Fibroblast of lung (primary cell): Measurements from ENCODE around the gene GPR45.

ENCODE experiments used
- CTCF ChIP-seq, 2 donors: IDR thresholded peaks in 1 of 2; conservative IDR thresholded peaks in 1 of 2; 1 replicate in 1 of 2; 2 replicates in 1 of 2; pipeline ENCODE4 v1.5.1; 2011 to 2012; ENCODE audit warnings: low read length in 2 of 2, control low read depth in 1 of 2, inconsistent platforms in 1 of 2, low read depth in 1 of 2, mild to moderate bottlenecking in 1 of 2
- EZH2 ChIP-seq: IDR thresholded peaks from 2 replicates; pipeline ENCODE4 v1.5.1; 2012; ENCODE audit warnings: low read length, control low read depth, mild to moderate bottlenecking; ENCODE audit errors: missing control alignments

GRCh38 chr2:105258835-105259350, 17.4 kb downstream of the GPR45 start:
- TF ChIP-seq CTCF (conservative IDR thresholded peaks at IDR 0.05 in 1 of 2, IDR thresholded peaks at IDR 0.05 in 1 of 2; ENCODE audit: low read depth in 1 of 2, low read length in 2 of 2) (no peak), EZH2 (no peak)
